HG03521 (cell line): ENCODE data around the gene EPN2.

ENCODE experiments used
- ATAC-seq: cut with Tn5 transposase; IDR thresholded peaks from one replicate; pipeline ENCODE4 v1.9.1; 2021; ENCODE audit warnings: mild to moderate bottlenecking, moderate library complexity; ENCODE audit not compliant: unreplicated experiment

The EPN2 gene

DNA sequence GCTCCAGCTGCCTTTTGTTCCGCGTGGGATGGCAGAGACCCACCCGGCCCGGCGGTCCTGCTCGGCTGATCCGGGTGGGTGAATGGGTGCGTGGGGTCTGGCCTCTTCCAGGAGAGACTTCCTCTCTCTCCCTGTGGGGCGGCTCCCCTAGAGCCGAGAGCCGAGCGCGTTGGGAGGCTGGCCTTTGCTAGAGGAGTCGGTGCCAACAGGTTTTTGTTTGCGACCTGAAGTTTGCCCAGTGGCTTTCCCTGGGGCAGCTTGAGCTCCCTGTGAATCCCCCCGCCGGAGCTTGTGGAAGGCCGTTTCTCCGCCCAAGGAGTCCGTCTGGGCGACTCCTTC lies 970 bp downstream of the EPN2 start:
- ATAC-seq, result no peak

DNA sequence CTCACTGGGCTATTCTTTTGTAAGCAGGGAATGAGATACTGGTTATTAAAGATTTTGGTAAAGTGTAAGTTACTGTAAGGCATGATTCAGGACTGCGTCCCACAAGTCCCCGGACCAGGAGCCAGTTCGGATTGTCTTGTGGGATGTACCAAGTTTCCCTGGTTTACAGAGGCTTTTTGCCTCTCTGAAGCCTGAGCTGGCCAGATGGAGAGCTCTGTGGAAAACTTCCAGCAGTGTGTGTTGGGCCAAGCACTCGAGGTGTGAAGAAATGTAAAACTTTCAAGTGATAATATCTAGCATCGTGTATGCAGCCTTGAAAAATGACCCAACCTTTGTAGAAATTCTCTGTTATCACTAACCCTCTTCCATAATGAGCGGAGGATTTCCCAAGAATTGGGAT lies 2.4 kb downstream of the EPN2 start:
- ATAC-seq, result no peak

DNA sequence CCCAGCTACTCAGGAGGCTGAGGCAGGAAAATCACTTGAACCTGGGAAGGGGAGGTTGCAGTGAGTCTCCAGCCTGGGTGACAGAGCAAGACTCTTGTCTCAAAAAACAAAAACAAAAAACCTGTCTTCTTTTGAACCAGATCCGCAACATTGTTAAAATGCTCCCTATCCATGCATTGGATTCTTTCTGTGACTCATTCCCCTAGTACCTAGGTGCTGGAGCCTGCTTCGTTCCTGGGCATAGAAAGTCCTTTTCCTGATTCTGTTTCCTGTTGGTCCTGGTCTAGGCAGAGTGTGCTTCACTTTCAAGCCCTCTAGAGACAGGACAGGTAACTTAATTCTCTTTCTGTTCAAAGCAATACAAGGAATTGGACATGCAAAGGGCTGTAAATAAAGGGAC lies 5.2 kb downstream of the EPN2 start:
- ATAC-seq, result no peak

DNA sequence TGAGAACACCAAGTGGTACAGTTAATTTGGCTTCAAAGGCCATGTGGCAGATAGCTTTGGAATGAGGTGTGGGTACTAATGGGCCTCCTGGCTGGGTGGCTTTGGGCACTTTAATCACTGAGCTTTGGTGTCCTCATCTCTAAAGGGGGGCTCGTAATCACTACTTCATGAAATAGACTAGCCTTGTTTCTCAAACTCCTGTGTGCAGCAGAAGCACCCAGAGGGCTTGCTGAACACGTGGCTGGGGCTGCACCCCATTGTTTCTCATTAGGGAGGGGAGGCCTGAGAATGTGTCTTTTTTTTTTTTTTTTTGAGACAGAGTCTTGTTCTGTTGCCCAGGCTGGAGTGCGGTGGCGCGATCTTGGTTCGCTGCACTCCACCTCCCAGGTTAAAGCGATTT lies 5.8 kb downstream of the EPN2 start:
- ATAC-seq, result no peak

DNA sequence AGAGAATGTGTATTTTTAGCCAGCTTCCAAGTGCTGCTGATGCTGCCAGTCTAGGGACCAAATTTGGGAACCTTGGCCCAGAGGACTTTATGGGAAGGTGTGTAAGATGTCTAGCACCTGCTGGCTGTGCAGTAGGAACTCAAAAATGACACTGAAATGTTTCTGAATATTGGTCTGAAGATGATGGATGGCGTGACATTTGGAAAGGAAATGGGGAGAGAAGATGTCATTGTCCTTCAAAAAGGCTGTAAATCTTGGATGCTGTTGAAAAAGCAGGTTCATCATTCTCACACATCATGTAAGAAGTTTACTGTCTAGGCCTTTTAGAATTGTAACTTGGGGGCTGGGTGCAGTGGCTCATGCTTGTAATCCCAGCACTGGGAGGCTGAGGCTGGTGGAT lies 6.7 kb downstream of the EPN2 start:
- ATAC-seq, result no peak

DNA sequence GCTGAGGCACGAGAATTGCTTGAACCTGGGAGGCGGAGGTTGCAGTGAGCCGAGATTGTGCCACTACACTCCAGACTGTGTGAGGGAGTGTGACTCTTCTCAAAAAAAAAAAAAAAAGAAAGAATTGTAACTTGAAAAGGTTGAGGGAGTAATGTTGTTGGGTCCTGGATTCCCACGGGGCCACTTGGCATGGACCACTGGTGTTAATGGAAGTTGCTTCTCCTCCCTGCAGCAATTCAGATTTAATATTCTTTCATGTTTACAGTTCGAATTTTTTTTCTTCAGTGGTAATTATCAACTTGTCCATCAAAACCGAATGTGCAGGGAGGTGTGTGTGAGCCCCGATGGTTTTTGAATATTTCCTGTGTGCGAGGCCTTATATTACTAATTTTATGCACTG lies 7.2 kb downstream of the EPN2 start:
- ATAC-seq, result no peak

DNA sequence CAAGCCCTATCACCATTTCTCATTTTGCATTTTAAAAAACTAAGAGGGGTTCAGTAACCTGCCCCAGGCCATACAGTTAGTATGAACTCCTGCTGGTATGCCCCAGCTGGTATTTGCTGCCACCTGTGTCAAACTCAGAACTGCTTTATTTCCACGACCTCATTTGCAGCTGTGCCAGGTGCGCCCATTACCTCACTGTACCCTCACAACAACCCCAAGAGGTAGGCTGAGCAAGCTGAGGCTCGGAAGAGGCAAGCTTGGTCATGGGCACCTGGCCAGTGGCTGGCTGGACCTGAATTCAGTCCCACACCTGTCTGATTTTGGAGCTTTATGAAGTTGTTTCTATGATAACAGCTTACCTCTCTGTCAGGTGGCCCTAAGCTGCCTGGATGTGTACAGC lies 7.6 kb downstream of the EPN2 start:
- ATAC-seq, result no peak

DNA sequence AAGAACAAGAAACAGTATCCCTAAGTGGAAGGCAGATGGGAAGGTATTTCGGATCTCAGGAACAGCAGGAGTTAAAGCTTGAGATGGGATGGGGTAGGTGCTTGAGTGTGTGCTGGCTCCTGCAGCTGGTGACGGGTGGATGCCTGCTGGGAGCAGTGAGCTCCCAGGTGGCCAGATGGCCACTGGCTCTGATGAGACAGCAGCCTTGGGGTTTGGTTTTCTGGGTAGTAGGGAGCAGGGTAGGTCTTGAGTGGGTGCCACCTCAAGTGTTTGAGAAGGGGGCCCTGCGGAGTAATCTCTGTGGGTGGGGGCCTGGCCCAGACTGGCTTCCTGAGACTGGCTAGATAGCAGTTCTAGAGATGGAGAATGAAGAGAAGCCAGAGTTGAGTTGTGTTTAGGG lies 10.3 kb downstream of the EPN2 start:
- ATAC-seq, result no peak

DNA sequence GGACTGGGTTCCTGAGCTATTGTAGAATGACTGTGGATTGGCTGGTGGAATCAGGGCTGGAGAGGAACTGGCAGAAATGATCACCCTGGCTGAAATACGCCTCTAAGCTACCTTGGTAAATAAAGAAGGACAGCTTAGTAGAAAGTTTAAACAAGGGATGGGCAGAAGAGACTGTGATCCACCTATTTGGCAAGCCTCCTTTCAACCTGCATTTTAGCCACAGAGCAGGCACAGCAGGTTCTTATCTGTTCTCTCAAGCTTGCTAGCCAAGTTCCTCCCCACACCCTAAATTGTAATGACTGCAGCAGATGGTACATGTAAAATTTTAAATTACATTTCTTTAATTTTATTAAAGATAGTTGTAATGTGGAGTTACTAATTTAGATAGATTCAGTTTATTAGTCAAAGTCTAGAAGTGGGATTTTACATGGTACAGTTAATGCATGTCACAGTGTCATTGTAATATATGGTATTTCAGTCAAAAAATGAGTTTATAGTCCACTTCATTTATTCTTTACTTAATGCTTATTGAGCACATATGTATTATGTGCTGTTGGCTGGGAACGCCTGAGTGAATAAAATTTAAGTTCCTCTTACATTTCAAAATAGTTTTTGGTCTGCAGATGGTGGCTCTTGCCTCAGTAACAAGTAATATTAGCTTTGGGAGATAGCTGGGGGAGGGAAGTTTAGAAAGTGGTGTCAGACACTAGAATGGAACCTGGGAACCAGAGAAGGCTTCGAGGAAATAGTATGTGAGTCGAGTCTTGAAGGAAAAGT lies 11.2 kb downstream of the EPN2 start:
- ATAC-seq, result no peak

DNA sequence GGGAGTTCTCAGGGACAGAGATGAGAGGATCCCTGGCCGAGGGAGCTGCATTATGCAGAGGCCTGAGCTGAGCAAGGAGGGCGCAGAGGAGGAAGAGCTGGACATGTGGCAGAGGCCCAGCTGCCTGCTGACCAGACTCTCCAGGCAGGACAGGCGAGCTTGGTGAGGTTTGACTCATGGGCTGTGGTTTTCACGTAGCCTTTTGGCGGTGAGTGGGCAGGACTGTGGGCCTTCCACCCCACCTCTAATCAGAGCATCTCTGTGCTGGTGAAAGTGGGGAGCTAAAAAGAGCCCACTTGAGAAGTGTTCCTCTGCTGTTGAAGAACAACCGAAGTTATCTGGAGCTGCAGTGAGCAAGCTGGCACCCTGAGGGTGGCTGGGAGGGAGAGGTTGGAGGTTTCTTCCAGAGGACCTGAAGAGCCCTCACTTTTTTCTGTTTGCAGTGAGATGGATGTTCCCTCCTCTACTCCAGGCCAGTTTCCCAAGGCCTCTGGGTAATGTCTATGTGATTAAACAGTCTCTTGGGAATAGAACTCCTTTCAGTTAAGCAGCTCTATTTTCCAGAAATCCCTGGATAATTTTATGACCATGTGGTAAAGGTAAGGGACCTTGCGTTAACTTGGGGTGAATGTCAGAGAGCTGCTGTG lies 11.9 kb downstream of the EPN2 start:
- no peak for ATAC-seq

DNA sequence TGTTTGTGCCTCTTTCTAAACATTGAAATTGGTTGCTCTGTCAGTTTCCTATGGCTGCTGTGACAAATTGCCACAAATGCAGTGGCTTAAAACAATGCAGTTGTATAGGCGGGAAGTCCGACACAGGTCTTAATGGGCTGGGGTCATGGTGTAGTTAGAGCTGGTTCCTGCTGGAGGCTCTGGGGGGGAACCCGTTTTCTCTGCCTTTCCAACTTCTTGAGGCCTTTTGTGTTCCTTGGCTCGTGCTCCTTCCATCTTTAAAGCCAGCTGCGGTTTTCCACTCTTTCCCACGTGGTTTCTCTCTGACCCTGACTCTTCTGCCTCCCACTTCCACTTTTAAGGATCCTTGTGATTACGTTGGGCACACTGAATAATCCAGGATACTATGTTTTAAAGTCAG lies 12.5 kb downstream of the EPN2 start:
- no peak for ATAC-seq

DNA sequence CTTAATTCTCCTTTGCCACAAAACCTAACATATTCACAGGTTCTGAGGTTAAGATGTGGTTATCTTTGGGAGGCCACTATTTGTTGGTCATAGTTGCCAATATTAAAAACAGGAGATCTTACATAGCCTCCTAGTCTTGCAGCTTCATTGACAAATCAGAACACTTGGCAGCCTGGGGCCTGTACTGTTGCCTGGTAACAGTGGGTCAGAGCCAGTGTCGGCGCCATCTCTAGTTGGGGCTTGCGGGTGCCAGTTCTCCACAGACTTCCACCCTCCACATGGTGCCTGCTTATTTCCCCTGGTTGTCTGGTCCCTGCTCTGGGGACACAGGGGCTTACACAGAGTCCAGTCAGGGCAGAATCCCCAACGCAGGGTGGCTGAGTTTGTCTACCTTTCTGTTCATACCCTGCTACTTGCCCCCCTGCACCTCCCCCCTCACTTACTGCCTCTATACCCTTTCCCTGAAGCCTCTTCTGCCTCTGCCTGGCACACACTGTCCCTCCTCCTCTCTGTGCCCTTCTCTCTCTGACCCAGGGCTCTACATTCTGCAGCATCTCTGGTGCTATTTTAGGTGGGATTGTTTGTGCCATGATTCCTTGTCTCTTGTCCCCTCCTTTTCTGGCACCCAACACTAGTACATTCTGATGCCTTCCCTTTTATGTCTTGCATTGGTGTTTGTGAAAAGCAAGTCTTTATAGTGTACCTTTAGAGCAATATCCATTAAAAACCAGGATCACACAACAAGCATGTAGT lies 13.4 kb downstream of the EPN2 start:
- ATAC-seq, result no peak

DNA sequence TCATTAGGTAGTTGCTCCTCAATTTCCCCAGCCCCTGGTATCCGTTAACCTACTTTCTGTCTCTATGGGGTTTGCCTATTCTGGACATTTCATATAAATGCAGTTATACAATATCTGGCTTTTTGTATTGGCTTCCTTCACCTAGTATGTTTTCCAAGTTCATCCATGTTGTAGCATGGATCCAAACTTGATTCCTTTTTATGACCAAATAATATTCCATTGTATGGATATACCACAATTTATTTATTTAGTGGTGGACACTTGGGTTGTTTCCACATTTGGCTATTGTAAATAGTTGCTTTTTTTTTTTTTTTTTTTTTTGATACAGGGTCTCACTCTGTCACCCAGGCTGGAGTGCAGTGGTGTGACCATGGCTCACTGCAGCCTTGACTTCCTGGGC lies 15.9 kb downstream of the EPN2 start:
- no peak for ATAC-seq

DNA sequence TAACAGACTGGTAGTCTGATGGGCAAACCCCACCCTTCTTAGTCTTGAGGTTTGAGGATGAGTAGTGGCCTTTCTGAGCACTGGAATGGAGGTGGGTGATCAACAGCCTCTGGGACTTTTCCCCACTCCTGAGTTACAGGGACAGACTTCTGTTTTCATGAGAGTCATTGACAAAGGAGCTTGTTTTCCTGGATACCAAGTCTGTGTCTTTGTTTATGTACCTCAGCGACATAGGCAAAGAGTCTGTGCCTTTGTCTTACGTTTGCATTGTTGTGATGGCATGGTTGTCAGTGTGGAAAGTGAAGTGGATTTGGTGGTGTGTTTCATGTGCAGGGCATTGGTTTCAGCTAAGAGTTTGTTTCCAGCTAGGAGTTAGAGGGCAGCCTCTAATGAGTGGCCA lies 17.5 kb downstream of the EPN2 start:
- no peak for ATAC-seq

DNA sequence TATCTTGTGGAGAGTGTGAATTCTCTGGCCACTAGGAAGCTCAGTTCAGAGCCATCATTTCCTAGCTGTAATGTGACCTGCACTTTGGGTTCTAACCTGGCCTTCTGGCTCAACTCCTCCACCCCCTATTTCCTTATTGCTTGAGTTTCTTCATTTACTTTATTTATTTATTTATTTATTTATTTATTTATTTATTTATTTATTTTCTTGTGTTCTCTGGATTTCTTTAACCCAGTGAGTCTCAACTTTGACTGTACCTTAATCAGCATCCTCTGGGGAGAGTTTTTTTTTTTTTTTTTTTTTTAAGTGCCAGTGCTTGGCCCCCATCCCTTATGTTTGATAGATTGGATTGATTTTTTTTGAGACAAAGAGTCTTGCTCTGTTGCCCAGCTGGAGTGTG lies 18.1 kb downstream of the EPN2 start:
- no peak for ATAC-seq

DNA sequence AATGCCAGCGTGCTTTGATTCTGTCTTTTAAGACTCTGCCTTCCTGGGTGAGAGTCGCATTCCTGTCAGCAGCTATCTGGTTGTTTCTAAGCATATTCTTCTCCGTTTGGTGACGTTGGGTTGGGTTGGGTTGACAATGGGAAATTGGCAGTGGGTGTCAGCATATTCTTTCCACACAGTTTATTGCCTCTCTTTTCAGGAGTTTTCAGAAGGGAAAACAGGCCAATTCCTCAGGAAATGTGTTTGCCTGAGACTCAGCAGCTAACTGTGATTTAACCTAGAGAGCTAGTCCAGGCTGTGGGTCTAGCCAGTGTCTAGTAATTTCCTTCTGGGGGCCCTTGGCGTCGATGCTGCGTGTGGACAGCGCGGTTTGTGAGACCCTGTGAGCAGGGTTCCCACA lies 21.2 kb downstream of the EPN2 start:
- no peak for ATAC-seq

DNA sequence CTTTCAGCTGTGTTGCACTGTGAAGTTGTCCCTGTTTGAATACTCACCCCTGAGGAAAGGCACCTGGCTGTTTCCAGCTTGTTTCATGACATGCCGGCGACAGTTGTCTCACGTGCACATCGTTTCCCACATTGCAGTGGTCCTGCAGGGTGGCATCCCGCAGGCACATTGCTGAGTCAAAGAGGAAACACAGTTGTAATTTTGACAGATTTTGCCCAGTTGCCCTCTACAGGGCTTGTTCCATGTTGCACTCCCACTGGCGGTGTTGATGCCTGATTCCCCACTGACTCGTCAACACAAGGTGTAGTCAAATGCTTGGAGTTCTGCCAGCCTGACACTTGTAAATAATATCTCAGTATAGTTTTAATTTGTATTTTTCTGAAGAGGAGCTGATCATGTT lies 23.8 kb downstream of the EPN2 start:
- ATAC-seq, result no peak

DNA sequence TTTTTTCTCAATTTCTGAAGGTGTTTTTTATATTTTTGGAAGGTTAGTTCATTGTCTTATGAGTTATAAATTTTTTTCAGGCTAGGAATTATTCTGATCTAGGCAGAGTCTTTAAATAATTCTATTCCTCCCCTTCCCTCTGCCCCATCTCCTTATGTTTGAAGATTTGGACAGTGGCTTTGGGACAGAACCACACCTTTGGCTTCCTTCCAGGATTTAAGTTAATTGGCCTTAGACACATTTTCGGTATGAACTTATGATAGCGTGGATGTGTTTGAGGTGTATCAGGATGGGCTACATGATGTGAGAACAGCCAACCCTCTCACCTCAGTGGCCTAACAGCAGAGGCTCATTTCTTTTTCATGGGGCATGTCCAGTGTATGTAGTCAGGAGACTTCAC lies 24.3 kb downstream of the EPN2 start:
- no peak for ATAC-seq

DNA sequence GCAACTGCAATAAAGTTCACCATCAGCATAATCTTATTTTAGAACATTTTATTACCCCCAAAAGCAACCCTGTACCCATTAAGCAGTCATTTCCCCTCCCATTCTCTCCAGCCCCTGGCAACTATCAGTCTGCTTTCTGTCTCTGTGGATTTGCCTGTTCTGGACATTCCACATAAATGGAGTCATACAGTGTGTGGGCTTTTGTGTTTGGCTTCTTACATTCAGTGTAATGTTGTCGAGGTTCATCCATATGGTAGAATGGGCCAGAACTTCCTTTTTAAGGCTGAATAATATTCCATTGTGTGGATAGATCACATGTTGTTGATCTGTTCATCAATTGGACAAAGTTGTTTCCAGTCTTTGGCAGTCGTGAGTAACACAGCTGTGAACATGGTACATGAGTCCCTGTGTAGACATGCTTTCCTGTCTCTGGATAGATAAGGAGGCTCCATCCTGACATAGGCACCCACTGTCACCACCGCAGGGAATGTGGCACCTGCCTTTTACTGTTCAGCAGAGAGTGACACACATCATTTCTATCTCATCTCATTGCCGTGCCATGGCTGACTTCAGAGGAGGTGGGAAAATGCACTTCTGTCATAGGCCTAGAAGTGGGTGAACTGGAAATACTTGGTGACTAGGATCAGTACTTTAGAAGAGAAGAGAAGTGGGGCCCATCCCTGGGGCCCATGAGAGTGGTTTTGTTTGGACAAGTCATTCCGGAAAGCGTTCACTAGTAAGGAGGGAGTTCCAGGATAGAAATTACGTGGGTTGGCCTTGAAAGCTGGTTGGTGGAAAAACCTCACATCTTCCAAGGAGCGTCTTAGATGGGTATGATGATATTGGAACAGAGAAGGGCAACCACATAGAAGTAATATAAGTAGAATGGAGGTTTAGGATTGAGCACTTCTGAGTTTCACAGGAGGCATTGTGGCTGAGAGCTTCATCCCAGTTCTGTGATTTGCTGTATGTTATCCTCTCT lies 25.8 kb downstream of the EPN2 start:
- no peak for ATAC-seq

DNA sequence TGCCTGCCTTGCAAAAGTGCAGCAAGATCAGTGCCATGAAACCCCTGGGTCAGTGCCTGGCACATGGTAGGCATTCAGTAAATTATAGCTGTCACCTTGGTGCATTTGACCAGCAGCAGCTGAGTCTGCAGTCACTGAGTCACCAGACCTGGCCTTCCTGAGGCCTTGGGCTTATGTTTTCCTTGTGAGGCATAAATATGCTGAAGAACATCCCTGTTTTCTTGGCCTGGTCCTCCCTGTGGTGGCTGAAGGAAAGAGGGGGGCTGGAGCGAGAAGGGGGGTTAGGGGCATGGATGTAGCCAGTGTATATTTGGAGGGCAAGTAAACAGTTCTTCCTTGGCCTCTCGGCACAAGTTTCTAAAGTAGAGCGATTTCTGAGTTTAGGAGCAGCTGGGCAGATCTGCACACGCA lies 26.5 kb downstream of the EPN2 start:
- ATAC-seq, result no peak

DNA sequence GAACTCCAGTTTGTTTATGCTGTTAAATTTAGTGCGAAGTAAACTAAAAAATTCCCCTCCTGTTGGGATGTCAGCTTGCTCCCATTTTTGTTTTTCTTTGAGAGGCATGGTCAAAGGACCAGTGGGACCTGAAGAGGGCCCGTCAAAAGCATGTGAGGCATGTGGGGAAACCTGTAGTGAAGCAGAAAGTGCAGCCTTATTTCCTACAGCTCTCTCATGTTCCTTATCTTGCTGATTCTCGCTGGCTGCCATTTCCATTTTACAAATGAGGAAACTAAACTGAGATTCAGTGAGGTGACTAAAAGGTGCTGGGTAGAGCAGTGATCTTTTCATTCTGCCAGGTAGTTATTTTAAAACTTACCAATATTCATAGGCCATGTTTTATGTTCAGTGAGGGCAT lies 27.1 kb downstream of the EPN2 start:
- ATAC-seq, result no peak
